ENCODE data around the gene GAS7.

GRCh38 chr17:10139577-10139976, 58.8 kb downstream of the GAS7 start:
- no peak for TF ChIP-seq POLR2A (IDR thresholded peaks at IDR 0.05)
- no peak for TF ChIP-seq CTCF (IDR thresholded peaks at IDR 0.05)
